Endothelial cell of umbilical vein (primary cell): ENCODE measurements around the gene C12orf43. TPM values are rescaled to one million over a fixed set of nuclear protein-coding genes. Genes with fewer than 3 reads are reported as not detected.

Experiments
- BruUV-seq: library from RNA; stranded (reverse); fragments of 400-500 nt; replicated peaks from 2 replicates; lab custom pipeline; 2021; lab: Mats Ljungman, UMichigan
- CTCF ChIA-PET: fragments of 300-600, 350-600 bp; sonication (Branson Sonifier 250); formaldehyde crosslinking; loops from one replicate; lab custom pipeline; 2021; ENCODE audit warnings: antibody characterized with exemption, inconsistent platforms; lab: Charles Lee
- POLR2A ChIA-PET: fragments of 300-600, 350-600 bp; sonication (Branson Sonifier 250); formaldehyde crosslinking; loops from one replicate; lab custom pipeline; 2021; ENCODE audit warnings: antibody characterized with exemption, inconsistent platforms; lab: Charles Lee
- DNase-seq: peaks from one replicate; pipeline ENCODE4 v3.0.0-alpha.2; 2011; ENCODE audit warnings: low read depth, low spot score
- FAIRE-seq: peaks from 2 replicates; lab custom pipeline; 2011; peaks lifted over from hg19 to GRCh38; lab: Jason Lieb, UNC
- H2AFZ ChIP-seq: 2 replicates; pipeline ENCODE4 v1.6.0; 2012; ENCODE audit warnings: low read depth, low read length, control low read depth, inconsistent platforms
- H3K27ac ChIP-seq: 2 replicates; pipeline ENCODE4 v1.5.1; 2011; ENCODE audit warnings: low read depth, mild to moderate bottlenecking, control low read depth, low read length, moderate library complexity; ENCODE audit not compliant: insufficient read depth
- H3K27me3 ChIP-seq, 2 experiments: 2 replicates each; pipeline versions ENCODE4 v1.6.0 to v1.6.1; 2011; ENCODE audit warnings: low read length in 2 of 2, mixed read lengths in 1 of 2; ENCODE audit not compliant: control insufficient read depth in 2 of 2, insufficient read depth in 2 of 2
- H3K36me3 ChIP-seq, 2 experiments: 2 replicates in 1 of 2; 3 replicates in 1 of 2; pipeline ENCODE4 v1.5.1; 2011; ENCODE audit warnings: low read length in 2 of 2, mild to moderate bottlenecking in 1 of 2, moderate library complexity in 1 of 2; ENCODE audit not compliant: control insufficient read depth in 2 of 2, insufficient read depth in 2 of 2; ENCODE audit errors: extremely low read depth in 1 of 2
- H3K4me1 ChIP-seq: 3 replicates; pipeline ENCODE4 v1.5.1; 2011; ENCODE audit warnings: mild to moderate bottlenecking, low read length; ENCODE audit not compliant: control insufficient read depth, insufficient read depth; ENCODE audit errors: extremely low read depth
- H3K4me2 ChIP-seq: 2 replicates; pipeline ENCODE4 v1.6.1; 2011; ENCODE audit warnings: low read length, control low read depth, mixed read lengths; ENCODE audit not compliant: insufficient read depth
- H3K4me3 ChIP-seq, 3 experiments: fragments of 200-600 bp in 1 of 3; sonication (generic), shearing (Covaris generic) in 1 of 3; replicated peaks in 1 of 3; 2 replicates each; pipeline ENCODE4 v1.5.1; 2011 to 2016; ENCODE audit warnings: control low read depth in 3 of 3, low read length in 3 of 3, mild to moderate bottlenecking in 2 of 3, inconsistent platforms in 1 of 3, low read depth in 1 of 3, moderate library complexity in 1 of 3; ENCODE audit not compliant: insufficient read depth in 1 of 3
- H3K79me2 ChIP-seq: 2 replicates; pipeline ENCODE4 v1.6.0; 2012; ENCODE audit warnings: low read length, inconsistent platforms; ENCODE audit not compliant: control insufficient read depth, insufficient read depth
- H3K9ac ChIP-seq: replicated peaks from 2 replicates; pipeline ENCODE3; 2011; ENCODE audit warnings: low read length, control low read depth; ENCODE audit not compliant: insufficient read depth; ENCODE audit errors: extremely low read depth
- H3K9me1 ChIP-seq: replicated peaks from 3 replicates; pipeline ENCODE4 v1.6.0; 2011; ENCODE audit warnings: mild to moderate bottlenecking, low read length; ENCODE audit not compliant: control insufficient read depth, insufficient read depth; ENCODE audit errors: extremely low read depth
- H3K9me3 ChIP-seq: replicated peaks from 2 replicates; pipeline ENCODE4 v1.5.1; 2012; ENCODE audit warnings: low read length, inconsistent platforms; ENCODE audit not compliant: control insufficient read depth, insufficient read depth
- H4K20me1 ChIP-seq: replicated peaks from 2 replicates; pipeline ENCODE3; 2011; ENCODE audit warnings: mild to moderate bottlenecking, low read length; ENCODE audit not compliant: control insufficient read depth, insufficient read depth; ENCODE audit errors: extremely low read depth
- EZH2 ChIP-seq: IDR thresholded peaks from 2 replicates; pipeline ENCODE4 v1.6.1; 2012; ENCODE audit warnings: borderline replicate concordance, low read depth, mild to moderate bottlenecking, moderate library complexity, low read length, inconsistent platforms; ENCODE audit not compliant: severe bottlenecking
- FOS ChIP-seq: IDR thresholded peaks from 2 replicates; pipeline ENCODE4 v1.6.1; 2011; ENCODE audit warnings: mild to moderate bottlenecking, low read length, moderate library complexity, borderline replicate concordance; ENCODE audit not compliant: insufficient read depth
- GATA2 ChIP-seq: IDR thresholded peaks from 2 replicates; pipeline ENCODE4 v1.7.0; 2011; ENCODE audit warnings: low read depth, mild to moderate bottlenecking, moderate library complexity, mixed read lengths, low read length; ENCODE audit not compliant: insufficient read length, insufficient read depth
- JUN ChIP-seq: IDR thresholded peaks from 2 replicates; pipeline ENCODE4 v1.6.1; 2011; ENCODE audit warnings: borderline replicate concordance, low read depth; ENCODE audit not compliant: insufficient read length, insufficient read depth
- MYC ChIP-seq: IDR thresholded peaks from one replicate; pipeline ENCODE4 v1.6.1; 2011; ENCODE audit warnings: mild to moderate bottlenecking, low read depth, low read length
- POLR2AphosphoS5 ChIP-seq: IDR thresholded peaks from 2 replicates; pipeline ENCODE4 v1.6.1; 2012; ENCODE audit warnings: low read depth, mild to moderate bottlenecking, control low read depth, low read length, moderate library complexity; ENCODE audit not compliant: insufficient read depth
- dilution Hi-C: fragments of 300-500 bp; cut with MboI; formaldehyde crosslinking; loops from one replicate; pipeline ENCODE4 v1.15.0; 2019; ENCODE audit warnings: low sequenced_read_pairs; ENCODE audit not compliant: extremely low pct_ligation_motif_present
- intact Hi-C: fragments of 100-400 bp; cut with micrococcal nuclease; formaldehyde crosslinking; loops from one replicate; pipeline ENCODE4 v1.10.0; 2022
- polyA plus RNA-seq, 4 experiments: library from polyadenylated mRNA; depleted of rRNA in 3 of 4; stranded (reverse) in 3 of 4; unstranded in 1 of 4; fragments of >200 nt; gene quantifications; 2 replicates each; pipeline versions ENCODE4 v1.2.1 to v1.2.3, GENCODE V29; 2011 to 2012; ENCODE audit warnings: missing spikeins in 1 of 4
- total RNA-seq: library from RNA; stranded (reverse); gene quantifications from 2 replicates; pipeline ENCODE4 v1.2.3, GENCODE V29; 2021
- TF ChIP-seq, protein P1 (sequence below): IDR thresholded peaks from 2 replicates; pipeline ENCODE4 v1.6.1; 2011; ENCODE audit not compliant: insufficient read depth, insufficient read length
- TF ChIP-seq, protein P2 (sequence below), 2 donors: IDR thresholded peaks; 1 replicate in 1 of 2; 2 replicates in 1 of 2; pipeline ENCODE4 v1.5.1; 2011; ENCODE audit warnings: low read length in 2 of 2, mild to moderate bottlenecking in 2 of 2, moderate library complexity in 2 of 2, control low read depth in 1 of 2, inconsistent platforms in 1 of 2, low read depth in 1 of 2; ENCODE audit not compliant: insufficient read depth in 1 of 2; ENCODE audit errors: extremely low read depth in 1 of 2

Gene C12orf43
- total and polyA plus RNA-seq, 2 donors (not counting 3 experiments of a cell fraction or from before 2014, with no cell fraction given) = 12.3 to 24.7 TPM

DNA sequence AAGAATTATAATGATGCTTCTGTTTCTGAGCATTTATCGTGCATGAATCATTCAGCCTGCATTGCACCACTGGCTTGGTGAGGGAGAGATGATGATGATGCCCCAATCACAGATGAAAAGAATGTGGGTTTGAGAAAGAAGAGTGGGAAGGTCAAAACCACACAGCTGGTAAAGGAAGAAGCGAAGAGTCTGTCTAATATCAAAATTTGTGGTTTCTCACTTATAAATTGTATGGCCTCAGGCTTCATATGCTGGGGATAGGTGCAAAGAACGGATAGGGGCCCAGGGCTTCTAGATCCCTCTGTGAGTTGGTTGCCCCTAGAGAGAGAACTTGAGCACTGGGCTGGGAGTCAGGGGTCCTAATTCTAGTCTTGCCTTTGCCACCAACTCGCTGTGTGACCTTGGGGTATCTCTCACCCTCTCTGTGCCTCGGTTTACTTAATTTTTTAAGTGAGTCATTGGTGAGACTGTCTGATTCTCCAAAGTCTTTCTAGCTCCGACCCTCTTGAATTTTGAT, 20.6 kb upstream of the C12orf43 start:
- intact Hi-C loops = no loop called here
- H3K9me3 ChIP-seq = no peaks in the 10 kb centered on the region
- H3K9me1 ChIP-seq = no peaks in the 10 kb centered on the region
- FAIRE-seq (no peak), DNase-seq (no peak)
- H3K27ac ChIP-seq = no peak overlapping the region
- H4K20me1 ChIP-seq = no peaks in the 10 kb centered on the region
- no peaks in the 10 kb centered on the region for H3K36me3 ChIP-seq
- H2AFZ ChIP-seq = no peak overlapping the region
- dilution Hi-C loops = no loop called here
- ChIA-PET POLR2A (no interaction called here), CTCF (no interaction called here)
- TF ChIP-seq JUN (no peak), POLR2AphosphoS5 (no peak), MYC (no peak), EZH2 (no peak), GATA2 (no peak), FOS (no peak)
- TF ChIP-seq, protein P1, sequence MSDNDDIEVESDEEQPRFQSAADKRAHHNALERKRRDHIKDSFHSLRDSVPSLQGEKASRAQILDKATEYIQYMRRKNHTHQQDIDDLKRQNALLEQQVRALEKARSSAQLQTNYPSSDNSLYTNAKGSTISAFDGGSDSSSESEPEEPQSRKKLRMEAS = no peak
- TF ChIP-seq, protein P2, sequence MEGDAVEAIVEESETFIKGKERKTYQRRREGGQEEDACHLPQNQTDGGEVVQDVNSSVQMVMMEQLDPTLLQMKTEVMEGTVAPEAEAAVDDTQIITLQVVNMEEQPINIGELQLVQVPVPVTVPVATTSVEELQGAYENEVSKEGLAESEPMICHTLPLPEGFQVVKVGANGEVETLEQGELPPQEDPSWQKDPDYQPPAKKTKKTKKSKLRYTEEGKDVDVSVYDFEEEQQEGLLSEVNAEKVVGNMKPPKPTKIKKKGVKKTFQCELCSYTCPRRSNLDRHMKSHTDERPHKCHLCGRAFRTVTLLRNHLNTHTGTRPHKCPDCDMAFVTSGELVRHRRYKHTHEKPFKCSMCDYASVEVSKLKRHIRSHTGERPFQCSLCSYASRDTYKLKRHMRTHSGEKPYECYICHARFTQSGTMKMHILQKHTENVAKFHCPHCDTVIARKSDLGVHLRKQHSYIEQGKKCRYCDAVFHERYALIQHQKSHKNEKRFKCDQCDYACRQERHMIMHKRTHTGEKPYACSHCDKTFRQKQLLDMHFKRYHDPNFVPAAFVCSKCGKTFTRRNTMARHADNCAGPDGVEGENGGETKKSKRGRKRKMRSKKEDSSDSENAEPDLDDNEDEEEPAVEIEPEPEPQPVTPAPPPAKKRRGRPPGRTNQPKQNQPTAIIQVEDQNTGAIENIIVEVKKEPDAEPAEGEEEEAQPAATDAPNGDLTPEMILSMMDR (IDR thresholded peaks at IDR 0.05; ENCODE audit: extremely low read depth in 1 of 2, insufficient read depth in 1 of 2, low read depth in 1 of 2, low read length in 2 of 2) = no peak
- no peaks in the 10 kb centered on the region for H3K27me3 ChIP-seq
- H3K4me3 ChIP-seq = no peak overlapping the region
- no peaks in the 10 kb centered on the region for H3K4me1 ChIP-seq
- no peak overlapping the region for H3K9ac ChIP-seq
- no TSS peak for BruUV-seq
- H3K79me2 ChIP-seq = no peaks in the 10 kb centered on the region
- no peak overlapping the region for H3K4me2 ChIP-seq
